Prostate gland (tissue), 2 donors: Measurements from ENCODE around the gene LIMS2.

Source experiments
- POLR2A ChIP-seq: fragments of 450-650 bp; IDR thresholded peaks from one replicate; pipeline ENCODE4 v1.6.1; 2016; ENCODE audit warnings: antibody characterized with exemption, mild to moderate bottlenecking
- TF ChIP-seq, protein P1 (sequence below), 4 experiments: fragments of 200-600 bp in 2 of 4; fragments of 450-650 bp in 2 of 4; sonication (generic) in 2 of 4; IDR thresholded peaks; 1 replicate in 3 of 4; 2 replicates in 1 of 4; pipeline ENCODE4 v1.5.1; 2016 to 2019; ENCODE audit warnings: antibody characterized with exemption in 4 of 4, mild to moderate bottlenecking in 2 of 4, moderate library complexity in 2 of 4

DNA sequence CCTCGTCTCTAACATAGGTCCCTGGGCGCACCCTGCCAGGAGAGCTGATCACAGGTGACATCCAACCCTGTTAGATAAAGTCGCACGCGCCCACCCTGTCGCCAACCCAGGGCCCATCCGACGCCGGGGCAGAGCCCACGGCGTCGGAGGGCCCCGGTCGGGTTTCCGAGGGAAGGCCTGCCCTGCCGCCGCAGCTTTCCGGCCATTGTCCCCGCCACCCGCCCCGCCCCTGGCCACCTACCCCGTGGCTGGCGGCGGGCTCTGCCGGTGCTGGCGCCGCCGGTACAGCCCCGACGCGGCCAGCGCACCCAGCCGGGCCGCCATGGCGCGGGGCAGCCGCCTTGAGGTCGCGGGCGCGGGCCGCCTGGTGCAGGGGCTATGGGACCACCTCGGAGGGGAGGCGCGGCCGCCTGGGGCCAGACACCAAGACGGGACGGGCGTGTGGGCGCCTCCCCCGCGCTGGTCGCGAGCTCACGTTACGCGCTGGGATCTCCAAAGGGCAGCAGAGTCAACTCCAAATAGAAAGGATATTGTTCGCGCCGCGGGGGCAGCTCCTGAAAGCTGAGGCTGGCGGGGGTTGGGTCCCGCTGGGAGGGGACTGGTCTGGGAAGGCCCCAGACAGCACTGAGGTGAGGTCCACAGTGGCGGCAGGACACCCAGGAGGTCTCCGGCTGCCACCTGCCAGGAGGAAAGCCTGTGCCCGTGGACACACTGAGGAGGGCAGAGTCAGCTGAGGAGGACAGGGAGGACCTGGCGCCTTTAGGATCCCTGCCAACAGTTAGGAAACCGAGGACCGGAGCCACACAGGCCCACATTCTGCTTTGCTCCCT, 11.1 kb downstream of the LIMS2 start:
- TF ChIP-seq, protein P1, sequence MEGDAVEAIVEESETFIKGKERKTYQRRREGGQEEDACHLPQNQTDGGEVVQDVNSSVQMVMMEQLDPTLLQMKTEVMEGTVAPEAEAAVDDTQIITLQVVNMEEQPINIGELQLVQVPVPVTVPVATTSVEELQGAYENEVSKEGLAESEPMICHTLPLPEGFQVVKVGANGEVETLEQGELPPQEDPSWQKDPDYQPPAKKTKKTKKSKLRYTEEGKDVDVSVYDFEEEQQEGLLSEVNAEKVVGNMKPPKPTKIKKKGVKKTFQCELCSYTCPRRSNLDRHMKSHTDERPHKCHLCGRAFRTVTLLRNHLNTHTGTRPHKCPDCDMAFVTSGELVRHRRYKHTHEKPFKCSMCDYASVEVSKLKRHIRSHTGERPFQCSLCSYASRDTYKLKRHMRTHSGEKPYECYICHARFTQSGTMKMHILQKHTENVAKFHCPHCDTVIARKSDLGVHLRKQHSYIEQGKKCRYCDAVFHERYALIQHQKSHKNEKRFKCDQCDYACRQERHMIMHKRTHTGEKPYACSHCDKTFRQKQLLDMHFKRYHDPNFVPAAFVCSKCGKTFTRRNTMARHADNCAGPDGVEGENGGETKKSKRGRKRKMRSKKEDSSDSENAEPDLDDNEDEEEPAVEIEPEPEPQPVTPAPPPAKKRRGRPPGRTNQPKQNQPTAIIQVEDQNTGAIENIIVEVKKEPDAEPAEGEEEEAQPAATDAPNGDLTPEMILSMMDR (IDR thresholded peaks at IDR 0.05): no peak
- no peak for TF ChIP-seq POLR2A
